ENCODE results near the gene SNTA1.

- TF ChIP-seq CTCF (IDR thresholded peaks at IDR 0.05) = no peak
- no peak for TF ChIP-seq POLR2A (IDR thresholded peaks at IDR 0.05)
Measured at GRCh38 chr20:33408313-33408712, 35.2 kb downstream of the SNTA1 start.
